K562 (cell line): ENCODE data around the gene HES4. TPM values are rescaled to one million over a fixed set of nuclear protein-coding genes. Genes with fewer than 3 reads are reported as not detected.

Experiments used
- C11orf30 ChIP-seq: fragments of 450-650 bp; IDR thresholded peaks from 2 replicates; pipeline ENCODE4 v1.6.1; 2016; ENCODE audit warnings: low read depth, mild to moderate bottlenecking
- DNMT1 ChIP-seq: fragments of 450-650 bp; IDR thresholded peaks from 2 replicates; pipeline ENCODE4 v1.6.1; 2016; ENCODE audit warnings: antibody characterized with exemption, mild to moderate bottlenecking
- E2F6 ChIP-seq, 2 experiments: IDR thresholded peaks; 2 replicates each; pipeline ENCODE4 v1.6.1; 2011; ENCODE audit warnings: borderline replicate concordance in 1 of 2, control low read depth in 1 of 2, low read depth in 1 of 2, low read length in 1 of 2, mild to moderate bottlenecking in 1 of 2, mixed read lengths in 1 of 2, moderate library complexity in 1 of 2; ENCODE audit not compliant: insufficient read depth in 1 of 2, insufficient read length in 1 of 2, poor library complexity in 1 of 2, severe bottlenecking in 1 of 2; ENCODE audit errors: extremely low read depth in 1 of 2
- ETV6 ChIP-seq, 3 experiments: fragments of 150-350 bp in 1 of 3; sonication (generic) in 1 of 3; formaldehyde crosslinking in 1 of 3; IDR thresholded peaks; 2 replicates each; pipeline versions ENCODE4 v1.6.1 to v1.8.0; 2014 to 2022; ENCODE audit warnings: borderline replicate concordance in 2 of 3, low read depth in 2 of 3, antibody characterized with exemption in 1 of 3, low read length in 1 of 3, mild to moderate bottlenecking in 1 of 3, missing genetic modification reagents in 1 of 3
- HES1 ChIP-seq: fragments of 450-650 bp; IDR thresholded peaks from 2 replicates; pipeline ENCODE4 v1.6.1; 2016; ENCODE audit warnings: low read depth, mild to moderate bottlenecking, moderate library complexity
- HIVEP1 ChIP-seq: fragments of 250-450 bp; sonication (Bioruptor Pico); IDR thresholded peaks from 2 replicates; pipeline ENCODE4 v1.4.0; 2020; ENCODE audit warnings: mild to moderate bottlenecking
- ID3 ChIP-seq, 2 experiments: fragments of 250-450 bp in 1 of 2; fragments of 450-650 bp in 1 of 2; sonication (Bioruptor Pico) in 1 of 2; IDR thresholded peaks; 2 replicates each; pipeline versions ENCODE4 v1.6.1 to v1.8.0; 2016 to 2021; ENCODE audit warnings: mild to moderate bottlenecking in 2 of 2, moderate library complexity in 2 of 2, missing compliant biosample characterization in 1 of 2, missing genetic modification characterization in 1 of 2
- IRF1 ChIP-seq: sonication (generic); formaldehyde crosslinking; IDR thresholded peaks from 2 replicates; pipeline ENCODE4 v1.8.0; 2022; ENCODE audit warnings: missing genetic modification reagents, mild to moderate bottlenecking, borderline replicate concordance
- KAT2B ChIP-seq: IDR thresholded peaks from one replicate; pipeline ENCODE4 v1.6.1; 2012; ENCODE audit warnings: low read depth, mild to moderate bottlenecking, control low read depth, inconsistent platforms, low read length, moderate library complexity
- MCM2 ChIP-seq: fragments of 450-650 bp; IDR thresholded peaks from 2 replicates; pipeline ENCODE4 v1.6.1; 2017; ENCODE audit warnings: low read depth, mild to moderate bottlenecking
- NCOA2 ChIP-seq, 2 experiments: fragments of 450-650 bp; IDR thresholded peaks; 2 replicates each; pipeline ENCODE4 v1.6.1; 2018; ENCODE audit warnings: mild to moderate bottlenecking in 2 of 2, moderate library complexity in 1 of 2; ENCODE audit not compliant: partially characterized antibody in 2 of 2
- POLR3G ChIP-seq: IDR thresholded peaks from 2 replicates; pipeline ENCODE4 v1.6.1; 2011; ENCODE audit not compliant: insufficient read length, insufficient replicate concordance; ENCODE audit errors: extremely low read depth
- RBM22 ChIP-seq: fragments of 200-400 bp; formaldehyde crosslinking; IDR thresholded peaks from 2 replicates; pipeline ENCODE4 v1.6.1; 2018; ENCODE audit warnings: low read length, low read depth; ENCODE audit not compliant: poor library complexity, severe bottlenecking
- SMAD4 ChIP-seq: fragments of 250-450 bp; sonication (Bioruptor Pico); conservative IDR thresholded peaks from 2 replicates; pipeline ENCODE4 v1.8.0; 2021; ENCODE audit warnings: inconsistent platforms, mild to moderate bottlenecking, moderate library complexity
- TBL1XR1 ChIP-seq, 2 experiments: IDR thresholded peaks; 2 replicates each; pipeline ENCODE4 v1.6.1; 2012; ENCODE audit warnings: improper control_type of control experiment in 2 of 2, low read length in 2 of 2, mild to moderate bottlenecking in 1 of 2
- TSC22D4 ChIP-seq: fragments of 450-650 bp; IDR thresholded peaks from 2 replicates; pipeline ENCODE4 v1.6.1; 2016; ENCODE audit warnings: missing genetic modification characterization, missing biosample characterization, control low read depth
- ZBTB1 ChIP-seq: sonication (generic); formaldehyde crosslinking; IDR thresholded peaks from 2 replicates; pipeline ENCODE4 v1.8.1; 2023; ENCODE audit warnings: missing genetic modification reagents, low read depth, mild to moderate bottlenecking, borderline replicate concordance
- ZFP36 ChIP-seq: fragments of 150-350 bp; IDR thresholded peaks from 2 replicates; pipeline ENCODE4 v1.6.1; 2018; ENCODE audit warnings: low read length, low read depth; ENCODE audit not compliant: partially characterized antibody
- ZNF212 ChIP-seq: fragments of 450-650 bp; formaldehyde crosslinking; IDR thresholded peaks from 2 replicates; pipeline ENCODE4 v1.4.0; 2020; ENCODE audit warnings: mild to moderate bottlenecking
- ZNF507 ChIP-seq: conservative IDR thresholded peaks from 2 replicates; pipeline ENCODE4 v1.6.1; 2017; ENCODE audit warnings: missing genetic modification characterization, missing compliant biosample characterization
- ZNF511 ChIP-seq: sonication (generic); formaldehyde crosslinking; IDR thresholded peaks from 2 replicates; pipeline ENCODE4 v1.8.0; 2022; ENCODE audit warnings: mild to moderate bottlenecking, missing genetic modification reagents
- ZNF586 ChIP-seq: fragments of 450-650 bp; formaldehyde crosslinking; conservative IDR thresholded peaks from 2 replicates; pipeline ENCODE4 v1.4.0; 2020; ENCODE audit warnings: mild to moderate bottlenecking, moderate library complexity
- ZNF77 ChIP-seq: fragments of 250-450 bp; sonication (Bioruptor Pico); IDR thresholded peaks from 2 replicates; pipeline ENCODE4 v1.5.0; 2020
- polyA plus RNA-seq, 8 experiments: library from polyadenylated mRNA; depleted of rRNA in 4 of 8; stranded (reverse) in 5 of 8; unstranded in 3 of 8; fragments of >200 nt; fragmentation: Nextera tagmentation in 2 of 8; fragmentation: Illumina TruSeq in 1 of 8; extraction: Ambion mirVana in 2 of 8; extraction: Trizol in 1 of 8; gene quantifications; 2 replicates each; pipeline versions ENCODE4 v1.2.1 to v1.2.3, GENCODE V29; 2011 to 2014; ENCODE audit warnings: inconsistent platforms in 1 of 8, missing spikeins in 1 of 8
- total RNA-seq, 7 experiments: library from RNA; depleted of rRNA in 6 of 7; stranded (reverse); fragments of >200 nt in 6 of 7; fragmentation: Illumina TruSeq in 2 of 7; extraction: Trizol in 2 of 7; gene quantifications; 2 replicates each; pipeline versions ENCODE4 v1.2.1 to v1.2.3, GENCODE V29; 2011 to 2021; ENCODE audit warnings: low replicate concordance in 1 of 7

Gene HES4
- total and polyA plus RNA-seq, 9 of the 15 experiments (the other 6 are each of a cell fraction or from before 2014, with no cell fraction given): 0.21 to 43.7 (median 5.3) TPM; not detected in 2

- TF ChIP-seq POLR3G (no peak), ZFP36 (no peak), MCM2 (no peak), HIVEP1 (CRISPR knock-in tag) (no peak), HES1 (no peak), TSC22D4 (tag) (no peak), ETV6 (IDR thresholded peaks at IDR 0.05; ENCODE audit: borderline replicate concordance in 1 of 2, low read depth in 2 of 2, low read length in 1 of 2) (no peak), ETV6 (CRISPR knock-in tag; IDR thresholded peaks at IDR 0.05; ENCODE audit: borderline replicate concordance) (no peak), RBM22 (no peak), ZNF507 (tag) (no peak), E2F6 (IDR thresholded peaks at IDR 0.05; ENCODE audit: borderline replicate concordance in 1 of 2, extremely low read depth in 1 of 2, insufficient read depth in 1 of 2, insufficient read length in 1 of 2, low read depth in 1 of 2, low read length in 1 of 2, poor library complexity in 1 of 2, severe bottlenecking in 1 of 2) (peak; percentile 79 to 95), ZNF212 (CRISPR knock-in tag) (no peak), NCOA2 (IDR thresholded peaks at IDR 0.05; ENCODE audit: partially characterized antibody in 2 of 2) (no peak), IRF1 (CRISPR knock-in tag) (no peak), ZNF77 (no peak), DNMT1 (no peak), ID3 (CRISPR knock-in tag; IDR thresholded peaks at IDR 0.05) (no peak), ID3 (tag; IDR thresholded peaks at IDR 0.05) (peak; percentile 60), TBL1XR1 (IDR thresholded peaks at IDR 0.05; ENCODE audit: low read length in 2 of 2) (no peak), SMAD4 (CRISPR knock-in tag) (peak; percentile 43; the same call in 1 of the 2 replicates), ZNF511 (CRISPR knock-in tag) (no peak), C11orf30 (no peak), ZNF586 (CRISPR knock-in tag) (no peak), ZBTB1 (CRISPR knock-in tag) (0 out of 2 replicates have a peak, but pooled peaks have one; percentile 28), KAT2B (no peak)
Observed at GRCh38 chr1:998995-999724, 737 bp downstream of the HES4 start (continued).
